GM12878 (cell line): ENCODE data around the gene CFAP410. TPM values are rescaled to one million over a fixed set of nuclear protein-coding genes. Genes with fewer than 3 reads are reported as not detected.
A peak's percentile ranks its signal among the peaks of the same experiment; 100 is the strongest.

Source experiments
- ATF3 ChIP-seq: IDR thresholded peaks from 2 replicates; pipeline ENCODE4 v1.6.1; 2011; ENCODE audit warnings: low read depth, mild to moderate bottlenecking, low read length, moderate library complexity, borderline replicate concordance; ENCODE audit errors: extremely low read depth
- BRCA1 ChIP-seq: IDR thresholded peaks from 2 replicates; pipeline ENCODE4 v1.6.1; 2011; ENCODE audit warnings: low read depth, low read length, improper control_type of control experiment
- CBX3 ChIP-seq: fragments of 200-600 bp; sonication (generic); IDR thresholded peaks from 2 replicates; pipeline ENCODE4 v1.6.1; 2016; ENCODE audit warnings: low read depth, borderline replicate concordance
- DPF2 ChIP-seq: fragments of 450-650 bp; IDR thresholded peaks from 2 replicates; pipeline ENCODE4 v1.6.1; 2017; ENCODE audit warnings: mild to moderate bottlenecking
- ETV6 ChIP-seq, 2 experiments: fragments of 450-650 bp in 1 of 2; IDR thresholded peaks in 1 of 2; conservative IDR thresholded peaks in 1 of 2; 2 replicates each; pipeline ENCODE4 v1.6.1; 2014; ENCODE audit warnings: antibody characterized with exemption in 1 of 2, borderline replicate concordance in 1 of 2, low read depth in 1 of 2, mild to moderate bottlenecking in 1 of 2, moderate library complexity in 1 of 2
- FOS ChIP-seq: IDR thresholded peaks from 3 replicates; pipeline ENCODE4 v1.6.1; 2011; ENCODE audit warnings: borderline replicate concordance; ENCODE audit not compliant: insufficient read length; ENCODE audit errors: extremely low read depth
- HCFC1 ChIP-seq: fragments of 150-350 bp; IDR thresholded peaks from 2 replicates; pipeline ENCODE4 v1.6.1; 2014; ENCODE audit warnings: low read length
- JUNB ChIP-seq: IDR thresholded peaks from 2 replicates; pipeline ENCODE4 v1.6.1; 2016; ENCODE audit warnings: antibody characterized with exemption, mild to moderate bottlenecking
- LARP7 ChIP-seq: fragments of 450-650 bp; IDR thresholded peaks from 2 replicates; pipeline ENCODE4 v1.6.1; 2017; ENCODE audit warnings: mild to moderate bottlenecking
- NFXL1 ChIP-seq: fragments of 450-650 bp; IDR thresholded peaks from 2 replicates; pipeline ENCODE4 v1.6.1; 2017; ENCODE audit warnings: antibody characterized with exemption, mild to moderate bottlenecking, borderline replicate concordance
- RELA ChIP-seq: fragments of 450-650 bp; IDR thresholded peaks from 2 replicates; pipeline ENCODE4 v1.8.0; 2014; ENCODE audit warnings: borderline replicate concordance; ENCODE audit not compliant: partially characterized antibody
- REST ChIP-seq: IDR thresholded peaks from 2 replicates; pipeline ENCODE4 v1.6.1; 2012; ENCODE audit warnings: mild to moderate bottlenecking, low read depth, low read length
- SMARCA5 ChIP-seq: fragments of 450-650 bp; IDR thresholded peaks from 2 replicates; pipeline ENCODE4 v1.6.1; 2017; ENCODE audit warnings: mild to moderate bottlenecking
- SP1 ChIP-seq: IDR thresholded peaks from one replicate; pipeline ENCODE4 v1.6.1; 2011; ENCODE audit warnings: low read depth, low read length
- ZNF24 ChIP-seq: fragments of 450-650 bp; IDR thresholded peaks from 2 replicates; pipeline ENCODE4 v1.6.1; 2017; ENCODE audit warnings: antibody characterized with exemption, mild to moderate bottlenecking
- polyA plus RNA-seq, 11 experiments: library from polyadenylated mRNA; depleted of rRNA in 4 of 11; unstranded in 6 of 11; stranded (reverse) in 5 of 11; fragments of >200 nt; fragmentation: Nextera tagmentation in 4 of 11; fragmentation: Illumina TruSeq in 1 of 11; extraction: Ambion mirVana in 4 of 11; extraction: Trizol in 1 of 11; gene quantifications; 1 replicate in 1 of 11; 2 replicates in 10 of 11; pipeline versions ENCODE4 v1.2.1 to v1.2.3, GENCODE V29; 2011 to 2016; ENCODE audit warnings: inconsistent platforms in 2 of 11, missing spikeins in 2 of 11, low read depth in 1 of 11
- total RNA-seq, 4 experiments: library from RNA; depleted of rRNA in 3 of 4; stranded (reverse); fragments of >200 nt in 3 of 4; fragmentation: Illumina TruSeq in 1 of 4; extraction: Trizol in 1 of 4; gene quantifications; 2 replicates each; pipeline versions ENCODE4 v1.2.1 to v1.2.3, GENCODE V29; 2013 to 2021
- TF ChIP-seq, protein P1 (sequence below): fragments of 450-650 bp; IDR thresholded peaks from 2 replicates; pipeline ENCODE4 v1.6.1; 2018; ENCODE audit warnings: mild to moderate bottlenecking, low read depth, moderate library complexity; ENCODE audit not compliant: partially characterized antibody
- TF ChIP-seq, protein P2 (sequence below): fragments of 450-650 bp; IDR thresholded peaks from 2 replicates; pipeline ENCODE4 v1.6.1; 2014; ENCODE audit warnings: mild to moderate bottlenecking
- TF ChIP-seq, protein P3 (sequence below): fragments of 450-650 bp; IDR thresholded peaks from 2 replicates; pipeline ENCODE4 v1.6.1; 2018; ENCODE audit warnings: borderline replicate concordance, mild to moderate bottlenecking; ENCODE audit not compliant: partially characterized antibody

Gene CFAP410
- total and polyA plus RNA-seq, 10 of the 15 experiments (the other 5 are each of a cell fraction or from before 2014, with no cell fraction given) = 0.14 to 24.8 (median 11.3) TPM

GRCh38 chr21:44299458-44300261 lies 39.5 kb downstream of the CFAP410 start, which contains the start of gene PFKL (continued):
- TF ChIP-seq, protein P1, sequence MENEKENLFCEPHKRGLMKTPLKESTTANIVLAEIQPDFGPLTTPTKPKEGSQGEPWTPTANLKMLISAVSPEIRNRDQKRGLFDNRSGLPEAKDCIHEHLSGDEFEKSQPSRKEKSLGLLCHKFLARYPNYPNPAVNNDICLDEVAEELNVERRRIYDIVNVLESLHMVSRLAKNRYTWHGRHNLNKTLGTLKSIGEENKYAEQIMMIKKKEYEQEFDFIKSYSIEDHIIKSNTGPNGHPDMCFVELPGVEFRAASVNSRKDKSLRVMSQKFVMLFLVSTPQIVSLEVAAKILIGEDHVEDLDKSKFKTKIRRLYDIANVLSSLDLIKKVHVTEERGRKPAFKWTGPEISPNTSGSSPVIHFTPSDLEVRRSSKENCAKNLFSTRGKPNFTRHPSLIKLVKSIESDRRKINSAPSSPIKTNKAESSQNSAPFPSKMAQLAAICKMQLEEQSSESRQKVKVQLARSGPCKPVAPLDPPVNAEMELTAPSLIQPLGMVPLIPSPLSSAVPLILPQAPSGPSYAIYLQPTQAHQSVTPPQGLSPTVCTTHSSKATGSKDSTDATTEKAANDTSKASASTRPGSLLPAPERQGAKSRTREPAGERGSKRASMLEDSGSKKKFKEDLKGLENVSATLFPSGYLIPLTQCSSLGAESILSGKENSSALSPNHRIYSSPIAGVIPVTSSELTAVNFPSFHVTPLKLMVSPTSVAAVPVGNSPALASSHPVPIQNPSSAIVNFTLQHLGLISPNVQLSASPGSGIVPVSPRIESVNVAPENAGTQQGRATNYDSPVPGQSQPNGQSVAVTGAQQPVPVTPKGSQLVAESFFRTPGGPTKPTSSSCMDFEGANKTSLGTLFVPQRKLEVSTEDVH = no peak
- TF ChIP-seq HCFC1 (no peak), FOS (no peak), NFXL1 (peak; percentile 70; the same call in 1 of the 2 replicates), REST (no peak), SMARCA5 (peak; percentile 75; the same call in 1 of the 2 replicates), DPF2 (peak; percentile 92), LARP7 (peak; percentile 89), JUNB (no peak), SP1 (peak; percentile 70), CBX3 (no peak), ATF3 (no peak), BRCA1 (no peak), ETV6 (conservative IDR thresholded peaks at IDR 0.05 in 1 of 2, IDR thresholded peaks at IDR 0.05 in 1 of 2; ENCODE audit: borderline replicate concordance in 1 of 2, low read depth in 1 of 2) (no peak), RELA (no peak), ZNF24 (no peak)
- TF ChIP-seq, protein P2, sequence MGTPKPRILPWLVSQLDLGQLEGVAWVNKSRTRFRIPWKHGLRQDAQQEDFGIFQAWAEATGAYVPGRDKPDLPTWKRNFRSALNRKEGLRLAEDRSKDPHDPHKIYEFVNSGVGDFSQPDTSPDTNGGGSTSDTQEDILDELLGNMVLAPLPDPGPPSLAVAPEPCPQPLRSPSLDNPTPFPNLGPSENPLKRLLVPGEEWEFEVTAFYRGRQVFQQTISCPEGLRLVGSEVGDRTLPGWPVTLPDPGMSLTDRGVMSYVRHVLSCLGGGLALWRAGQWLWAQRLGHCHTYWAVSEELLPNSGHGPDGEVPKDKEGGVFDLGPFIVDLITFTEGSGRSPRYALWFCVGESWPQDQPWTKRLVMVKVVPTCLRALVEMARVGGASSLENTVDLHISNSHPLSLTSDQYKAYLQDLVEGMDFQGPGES = no peak
- TF ChIP-seq, protein P3, sequence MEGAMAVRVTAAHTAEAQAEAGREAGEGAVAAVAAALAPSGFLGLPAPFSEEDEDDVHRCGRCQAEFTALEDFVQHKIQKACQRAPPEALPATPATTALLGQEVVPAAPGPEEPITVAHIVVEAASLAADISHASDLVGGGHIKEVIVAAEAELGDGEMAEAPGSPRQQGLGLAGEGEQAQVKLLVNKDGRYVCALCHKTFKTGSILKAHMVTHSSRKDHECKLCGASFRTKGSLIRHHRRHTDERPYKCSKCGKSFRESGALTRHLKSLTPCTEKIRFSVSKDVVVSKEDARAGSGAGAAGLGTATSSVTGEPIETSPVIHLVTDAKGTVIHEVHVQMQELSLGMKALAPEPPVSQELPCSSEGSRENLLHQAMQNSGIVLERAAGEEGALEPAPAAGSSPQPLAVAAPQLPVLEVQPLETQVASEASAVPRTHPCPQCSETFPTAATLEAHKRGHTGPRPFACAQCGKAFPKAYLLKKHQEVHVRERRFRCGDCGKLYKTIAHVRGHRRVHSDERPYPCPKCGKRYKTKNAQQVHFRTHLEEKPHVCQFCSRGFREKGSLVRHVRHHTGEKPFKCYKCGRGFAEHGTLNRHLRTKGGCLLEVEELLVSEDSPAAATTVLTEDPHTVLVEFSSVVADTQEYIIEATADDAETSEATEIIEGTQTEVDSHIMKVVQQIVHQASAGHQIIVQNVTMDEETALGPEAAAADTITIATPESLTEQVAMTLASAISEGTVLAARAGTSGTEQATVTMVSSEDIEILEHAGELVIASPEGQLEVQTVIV = no peak
